Hepatocyte (in vitro differentiated cells): Measurements from ENCODE around the gene WFDC9. TPM values are rescaled to one million over a fixed set of nuclear protein-coding genes. Genes with fewer than 3 reads are reported as not detected.

Experiments
- DNase-seq: peaks from one replicate; pipeline ENCODE4 v3.0.0-alpha.2; 2016; ENCODE audit warnings: low spot score
- H2AFZ ChIP-seq: fragments of 200-600 bp; sonication (generic); 2 replicates; pipeline ENCODE4 v1.6.0; 2016; ENCODE audit warnings: antibody characterized with exemption, mild to moderate bottlenecking
- H3K27ac ChIP-seq: fragments of 200-600 bp; sonication (generic); 2 replicates; pipeline ENCODE4 v1.5.1; 2016; ENCODE audit warnings: mild to moderate bottlenecking
- H3K27me3 ChIP-seq: fragments of 200-600 bp; sonication (generic); 2 replicates; pipeline ENCODE4 v1.6.1; 2016
- H3K36me3 ChIP-seq: fragments of 200-600 bp; sonication (generic); replicated peaks from 2 replicates; pipeline ENCODE4 v1.5.1; 2016; ENCODE audit warnings: low read depth; ENCODE audit not compliant: insufficient read depth
- H3K4me1 ChIP-seq: fragments of 200-600 bp; sonication (generic); 2 replicates; pipeline ENCODE4 v1.5.1; 2016; ENCODE audit warnings: mild to moderate bottlenecking, moderate library complexity; ENCODE audit not compliant: insufficient read depth
- H3K4me2 ChIP-seq: fragments of 200-600 bp; sonication (generic); 2 replicates; pipeline ENCODE4 v1.6.0; 2016
- H3K4me3 ChIP-seq: fragments of 200-600 bp; sonication (generic); 2 replicates; pipeline ENCODE4 v1.5.1; 2016; ENCODE audit warnings: mild to moderate bottlenecking
- H3K79me2 ChIP-seq: fragments of 200-600 bp; sonication (generic); 2 replicates; pipeline ENCODE4 v1.6.0; 2017; ENCODE audit warnings: mild to moderate bottlenecking
- H3K9me2 ChIP-seq: fragments of 200-600 bp; sonication (generic); replicated peaks from 2 replicates; pipeline ENCODE4 v1.6.0; 2017; ENCODE audit warnings: mild to moderate bottlenecking; ENCODE audit not compliant: insufficient read depth
- H3K9me3 ChIP-seq: fragments of 200-600 bp; sonication (generic); 2 replicates; pipeline ENCODE4 v1.5.1; 2016; ENCODE audit warnings: low read depth, mild to moderate bottlenecking
- H4K20me1 ChIP-seq: fragments of 200-600 bp; sonication (generic); 2 replicates; pipeline ENCODE4 v1.6.0; 2016; ENCODE audit warnings: mild to moderate bottlenecking; ENCODE audit not compliant: insufficient read depth, poor library complexity, severe bottlenecking
- EZH2 ChIP-seq: fragments of 200-600 bp; sonication (generic); IDR thresholded peaks from 2 replicates; pipeline ENCODE4 v1.6.1; 2016; ENCODE audit warnings: antibody characterized with exemption, mild to moderate bottlenecking, borderline replicate concordance
- EZH2phosphoT487 ChIP-seq: fragments of 200-600 bp; sonication (generic); IDR thresholded peaks from one replicate; pipeline ENCODE4 v1.6.1; 2018; ENCODE audit warnings: antibody characterized with exemption, mild to moderate bottlenecking, low read depth, moderate library complexity; ENCODE audit not compliant: unreplicated experiment, severe bottlenecking
- WGBS: methylation state at CpG from one replicate; pipeline ENCODE4 v1.1.6; 2016; ENCODE audit warnings: low lambda C conversion rate; ENCODE audit errors: missing lambda C conversion rate; 5-methylcytosine and 5-hydroxymethylcytosine counted together
- polyA plus RNA-seq: library from polyadenylated mRNA; unstranded; fragments of >200 nt; fragmentation: Nextera tagmentation; extraction: Ambion mirVana; gene quantifications from 2 replicates; pipeline ENCODE4 v1.2.1, GENCODE V29; 2016
- total RNA-seq: library from RNA; depleted of rRNA; stranded (reverse); fragments of >200 nt; gene quantifications from 2 replicates; pipeline ENCODE4 v1.2.3, GENCODE V29; 2014
- TF ChIP-seq, protein P1 (sequence below): fragments of 200-600 bp; sonication (generic); IDR thresholded peaks from 2 replicates; pipeline ENCODE4 v1.5.1; 2016; ENCODE audit warnings: antibody characterized with exemption, mild to moderate bottlenecking; ENCODE audit not compliant: poor library complexity

The WFDC9 gene
- total and polyA plus RNA-seq, 2 experiments from 2014 or later: not detected

DNA sequence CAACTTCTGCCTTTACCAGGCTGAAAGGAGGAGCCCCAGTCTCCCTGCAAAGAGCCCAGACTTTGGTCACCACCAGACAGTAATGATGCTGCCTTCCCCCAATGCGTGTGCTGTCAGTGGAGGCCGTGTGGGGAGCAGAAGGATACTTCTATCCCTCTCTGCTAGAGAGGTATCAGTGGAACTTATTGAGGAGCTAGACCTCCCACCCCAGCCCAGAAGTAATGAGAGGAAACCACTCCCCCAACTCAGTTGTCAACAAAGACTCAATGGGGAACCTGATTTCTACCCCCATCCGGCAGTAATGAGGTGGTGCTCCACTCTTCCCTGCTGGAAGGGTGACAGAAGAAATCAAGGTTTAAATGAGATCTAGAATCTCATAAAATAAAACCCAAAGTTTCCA lies 47.6 kb downstream of the WFDC9 start:
- Histone ChIP-seq H3K9me2 (no peaks in the 10 kb centered on the region), H3K9me3 (no peaks in the 10 kb centered on the region), H2AFZ (no peak overlapping the region), H3K27ac (no peak overlapping the region), H3K4me1 (no peaks in the 10 kb centered on the region), H3K4me2 (no peak overlapping the region), H3K79me2 (no peaks in the 10 kb centered on the region), H3K27me3 (no peaks in the 10 kb centered on the region), H4K20me1 (no peaks in the 10 kb centered on the region), H3K4me3 (no peak overlapping the region), H3K36me3 (no peaks in the 10 kb centered on the region)
- WGBS: 72% methylated on average over 3 of the region's 3 CpGs
- no peak for DNase-seq
- TF ChIP-seq EZH2phosphoT487 (no peak), EZH2 (no peak)
- TF ChIP-seq, protein P1, sequence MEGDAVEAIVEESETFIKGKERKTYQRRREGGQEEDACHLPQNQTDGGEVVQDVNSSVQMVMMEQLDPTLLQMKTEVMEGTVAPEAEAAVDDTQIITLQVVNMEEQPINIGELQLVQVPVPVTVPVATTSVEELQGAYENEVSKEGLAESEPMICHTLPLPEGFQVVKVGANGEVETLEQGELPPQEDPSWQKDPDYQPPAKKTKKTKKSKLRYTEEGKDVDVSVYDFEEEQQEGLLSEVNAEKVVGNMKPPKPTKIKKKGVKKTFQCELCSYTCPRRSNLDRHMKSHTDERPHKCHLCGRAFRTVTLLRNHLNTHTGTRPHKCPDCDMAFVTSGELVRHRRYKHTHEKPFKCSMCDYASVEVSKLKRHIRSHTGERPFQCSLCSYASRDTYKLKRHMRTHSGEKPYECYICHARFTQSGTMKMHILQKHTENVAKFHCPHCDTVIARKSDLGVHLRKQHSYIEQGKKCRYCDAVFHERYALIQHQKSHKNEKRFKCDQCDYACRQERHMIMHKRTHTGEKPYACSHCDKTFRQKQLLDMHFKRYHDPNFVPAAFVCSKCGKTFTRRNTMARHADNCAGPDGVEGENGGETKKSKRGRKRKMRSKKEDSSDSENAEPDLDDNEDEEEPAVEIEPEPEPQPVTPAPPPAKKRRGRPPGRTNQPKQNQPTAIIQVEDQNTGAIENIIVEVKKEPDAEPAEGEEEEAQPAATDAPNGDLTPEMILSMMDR: no peak

DNA sequence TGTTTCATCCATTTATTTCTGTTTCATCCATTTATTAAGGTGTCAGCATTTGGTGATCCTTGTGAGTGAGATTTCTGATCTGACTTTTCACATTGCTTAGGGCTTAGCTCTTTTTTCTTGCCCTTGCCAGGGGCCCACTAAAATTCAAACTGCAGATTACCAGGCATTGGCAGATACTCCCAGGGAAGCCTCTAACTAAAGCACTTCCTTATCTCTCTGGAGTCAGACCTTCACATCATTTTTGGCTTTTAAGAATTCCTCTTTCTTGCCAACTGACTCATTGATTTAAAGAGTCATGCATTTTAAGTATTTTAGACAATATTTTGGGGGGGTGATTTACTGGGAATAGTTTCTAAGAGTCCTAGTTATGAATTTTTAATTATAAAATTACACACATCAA lies 49.4 kb downstream of the WFDC9 start:
- Histone ChIP-seq H3K79me2 (no peaks in the 10 kb centered on the region), H3K4me3 (no peak overlapping the region), H3K36me3 (no peaks in the 10 kb centered on the region), H3K27me3 (no peaks in the 10 kb centered on the region), H3K4me2 (no peak overlapping the region), H3K27ac (no peak overlapping the region), H3K9me2 (no peaks in the 10 kb centered on the region), H3K4me1 (no peaks in the 10 kb centered on the region), H2AFZ (no peak overlapping the region), H3K9me3 (no peaks in the 10 kb centered on the region), H4K20me1 (no peaks in the 10 kb centered on the region)
- TF ChIP-seq EZH2: no peak
- TF ChIP-seq, protein P1: no peak
- TF ChIP-seq EZH2phosphoT487: no peak
- no peak for DNase-seq

DNA sequence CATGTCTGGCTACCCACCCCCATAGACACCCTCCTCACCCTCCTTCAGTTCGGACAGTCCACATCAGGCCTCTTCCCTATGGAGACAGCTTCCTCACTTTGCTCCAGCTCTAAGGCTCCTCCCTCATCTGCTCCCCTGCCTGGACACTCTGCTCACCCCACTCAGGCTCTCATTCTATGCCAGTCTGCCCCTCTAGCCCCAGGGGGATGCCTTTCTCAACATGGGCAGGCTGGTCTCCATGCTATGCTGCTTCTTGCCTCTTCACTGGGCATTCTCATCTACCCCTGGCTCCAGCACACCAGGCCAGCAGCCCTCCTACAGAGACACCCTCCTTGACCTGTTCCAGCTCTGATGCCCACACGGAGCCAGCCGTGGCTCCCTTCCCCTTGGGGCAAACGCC lies 51.9 kb downstream of the WFDC9 start, which contains the start of gene WFDC8:
Gene WFDC8, minus strand, starts transcription at position 101 of the 400 bp plus-strand sequence. Its CDS starts 37 bp downstream, at position 64.
- H3K79me2 ChIP-seq: no peaks in the 10 kb centered on the region
- TF ChIP-seq EZH2 (no peak), EZH2phosphoT487 (no peak)
- TF ChIP-seq, protein P1: no peak
- no peak for DNase-seq
- no peaks in the 10 kb centered on the region for H3K4me1 ChIP-seq
- no peak within 1 kb of the TSS for H2AFZ ChIP-seq
- H4K20me1 ChIP-seq: no peaks in the 10 kb centered on the region
- H3K9me3 ChIP-seq: no peaks in the 10 kb centered on the region
- no peak within 1 kb of the TSS for H3K4me2 ChIP-seq
- no peak within 1 kb of the TSS for H3K4me3 ChIP-seq
- H3K27ac ChIP-seq: no peak within 1 kb of the TSS
- H3K27me3 ChIP-seq: no peaks in the 10 kb centered on the region
- no peaks in the 10 kb centered on the region for H3K9me2 ChIP-seq
- 84% methylated on average over 4 of the region's 4 CpGs for WGBS
- H3K36me3 ChIP-seq: no peaks in the 10 kb centered on the region

DNA sequence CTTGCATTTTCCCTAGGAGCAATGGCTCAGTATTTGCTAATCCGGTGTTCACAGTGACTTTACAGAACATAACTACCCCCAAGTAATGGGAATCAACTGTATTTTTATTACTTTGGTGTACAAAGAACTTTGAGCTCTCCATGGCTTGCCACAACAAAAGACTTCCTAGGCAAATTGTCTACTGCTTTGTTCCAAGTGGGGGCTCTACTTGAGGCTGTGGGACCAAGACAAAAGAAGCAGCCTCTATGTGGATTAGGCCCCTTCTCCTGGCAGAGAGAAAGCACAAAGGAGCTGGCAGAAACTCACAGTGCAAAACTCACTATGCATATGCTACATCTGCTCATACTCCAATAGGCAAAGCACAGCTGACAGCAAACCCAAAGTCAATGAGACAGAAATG lies 52.9 kb downstream of the WFDC9 start:
- Histone ChIP-seq H2AFZ (no peak overlapping the region), H3K4me3 (no peak overlapping the region), H3K9me3 (no peaks in the 10 kb centered on the region), H3K27ac (no peak overlapping the region), H4K20me1 (no peaks in the 10 kb centered on the region), H3K4me2 (no peak overlapping the region), H3K36me3 (no peaks in the 10 kb centered on the region), H3K27me3 (no peaks in the 10 kb centered on the region), H3K4me1 (no peaks in the 10 kb centered on the region), H3K9me2 (no peaks in the 10 kb centered on the region), H3K79me2 (no peaks in the 10 kb centered on the region)
- DNase-seq: no peak
- no peak for TF ChIP-seq EZH2phosphoT487
- TF ChIP-seq EZH2: no peak
- TF ChIP-seq, protein P1: no peak
- WGBS: 85% methylated on average over 1 of the region's 1 CpG
